ENCODE data around the gene SSMEM1. TPM values are rescaled to one million over a fixed set of nuclear protein-coding genes. Genes with fewer than 3 reads are reported as not detected.

Gene SSMEM1
- total RNA-seq, 1 experiment from 2014 or later, result not detected

GRCh38 chr7:130160455-130160854 is 47.2 kb upstream of the SSMEM1 start (continued):
- no peak for TF ChIP-seq PRDM15 (CRISPR knock-in tag; IDR thresholded peaks at IDR 0.05)
- TF ChIP-seq SMAD4 (CRISPR knock-in tag; IDR thresholded peaks at IDR 0.05), result no peak
- TF ChIP-seq ZBTB21 (CRISPR knock-in tag; IDR thresholded peaks at IDR 0.05; ENCODE audit: borderline replicate concordance), result no peak
- no peak for TF ChIP-seq ZNF512 (CRISPR knock-in tag; IDR thresholded peaks at IDR 0.05; ENCODE audit: borderline replicate concordance)
- TF ChIP-seq FOXK1 (CRISPR knock-in tag; IDR thresholded peaks at IDR 0.05), result no peak

- no peaks in the 10 kb centered on the region for H3K27me3 Mint-ChIP-seq (ENCODE audit: low read depth)
- H3K27ac Mint-ChIP-seq, result no peak overlapping the region
- no peaks in the 10 kb centered on the region for H3K9me3 Mint-ChIP-seq
- no peak overlapping the region for H3K4me3 Mint-ChIP-seq
- TF ChIP-seq NR1H2 (CRISPR knock-in tag; IDR thresholded peaks at IDR 0.05), result no peak
- TF ChIP-seq FOXK1 (CRISPR knock-in tag; IDR thresholded peaks at IDR 0.05), result no peak
- no peak for TF ChIP-seq PRDM15 (CRISPR knock-in tag; IDR thresholded peaks at IDR 0.05)
- no peak for TF ChIP-seq TP53 (CRISPR knock-in tag; IDR thresholded peaks at IDR 0.05)
- TF ChIP-seq FOXJ3 (CRISPR knock-in tag; IDR thresholded peaks at IDR 0.05; ENCODE audit: borderline replicate concordance), result no peak
- no peak for TF ChIP-seq ZBTB43 (CRISPR knock-in tag; IDR thresholded peaks at IDR 0.05)
- TF ChIP-seq TEAD1 (CRISPR knock-in tag; IDR thresholded peaks at IDR 0.05), result no peak
- TF ChIP-seq ETV6 (CRISPR knock-in tag; IDR thresholded peaks at IDR 0.05), result no peak
- TF ChIP-seq ZMAT4 (CRISPR knock-in tag; IDR thresholded peaks at IDR 0.05), result no peak
- no peak for TF ChIP-seq NR3C1 (CRISPR knock-in tag; conservative IDR thresholded peaks at IDR 0.05; ENCODE audit: low read depth)
- TF ChIP-seq GTF2I (CRISPR knock-in tag; conservative IDR thresholded peaks at IDR 0.05), result no peak
- TF ChIP-seq RELA (CRISPR knock-in tag; IDR thresholded peaks at IDR 0.05; ENCODE audit: borderline replicate concordance), result no peak
- TF ChIP-seq IRF1 (CRISPR knock-in tag; IDR thresholded peaks at IDR 0.05), result no peak
- TF ChIP-seq HMGA2 (CRISPR knock-in tag; IDR thresholded peaks at IDR 0.05), result no peak
- no peak for TF ChIP-seq ESRRA (CRISPR knock-in tag; IDR thresholded peaks at IDR 0.05; ENCODE audit: borderline replicate concordance)
- DNase-seq (ENCODE audit: low spot score) (no peak), ATAC-seq (no peak)
- CTCF ChIA-PET, result no interaction called here
- no peaks in the 10 kb centered on the region for H3K4me1 Mint-ChIP-seq
- POLR2A ChIA-PET, result interaction anchor here (0.5 to 1.3 kb wide), 3 partner anchors 21 to 333 kb away, joined by 3 to 6 read pairs (median 3); no protein-coding TSS in a partner anchor
- peaks cover 49% of the 10 kb centered on the region for H3K36me3 Mint-ChIP-seq
Measured at GRCh38 chr7:130162196-130162595, 45.5 kb upstream of the SSMEM1 start.

Data from WTC11 (cell line).